ENCODE data around the gene ZNF497. TPM values are rescaled to one million over a fixed set of nuclear protein-coding genes. Genes with fewer than 3 reads are reported as not detected.

The ZNF497 gene
- total and polyA plus RNA-seq, 4 donors = 0.97 to 3.8 (median 2.4) TPM

GRCh38 chr19:58351990-58352755 lies 10.4 kb downstream of the ZNF497 start:
- H3K9ac ChIP-seq (ENCODE audit: insufficient read depth in 1 of 2, low read length in 2 of 2) = no peak overlapping the region
- no peak for ATAC-seq (ENCODE audit: insufficient read depth, low FRiP score)
- peaks cover 0 to 29% (median 2%) of the 10 kb centered on the region in 5 donors for H3K4me1 ChIP-seq (ENCODE audit: control insufficient read depth in 5 of 5, insufficient read depth in 5 of 5, low read length in 5 of 5)
- no peak overlapping the region for H3K4me3 ChIP-seq
- H3K36me3 ChIP-seq (ENCODE audit: control insufficient read depth in 4 of 4, insufficient read depth in 4 of 4, low read length in 4 of 4) = peaks cover 0 to 5% (median 0%) of the 10 kb centered on the region in 4 donors
- DNase-seq = peak in 1 of 3 donors; percentile 11
- 85 to 93% methylated on average over 23 of the region's 23 CpGs for WGBS, 2 donors
- H3K9me3 ChIP-seq (ENCODE audit: control insufficient read depth in 4 of 4, insufficient read depth in 3 of 4, low read length in 3 of 4) = peaks cover 0 to 10% (median 0%) of the 10 kb centered on the region in 4 donors
- H3K27ac ChIP-seq (ENCODE audit: low read depth in 1 of 2, low read length in 1 of 2) = no peak overlapping the region
- TF ChIP-seq CTCF (IDR thresholded peaks at IDR 0.05; ENCODE audit: control extremely low read depth, extremely low read depth) = no peak
- H3K27me3 ChIP-seq (ENCODE audit: control insufficient read depth in 3 of 3, insufficient read depth in 3 of 3, low read length in 2 of 3) = peaks cover 0 to 47% (median 39%) of the 10 kb centered on the region in 3 donors

- Histone ChIP-seq H3K27me3 (ENCODE audit: control insufficient read depth in 3 of 3, insufficient read depth in 3 of 3, low read length in 2 of 3) (peaks cover 0 to 51% (median 43%) of the 10 kb centered on the region in 3 donors), H3K4me1 (ENCODE audit: control insufficient read depth in 5 of 5, insufficient read depth in 5 of 5, low read length in 5 of 5) (peaks cover 0 to 22% (median 2%) of the 10 kb centered on the region in 5 donors), H3K9ac (ENCODE audit: insufficient read depth in 1 of 2, low read length in 2 of 2) (no peak overlapping the region), H3K36me3 (ENCODE audit: control insufficient read depth in 4 of 4, insufficient read depth in 4 of 4, low read length in 4 of 4) (peaks cover 0 to 5% (median 0%) of the 10 kb centered on the region in 4 donors), H3K27ac (ENCODE audit: low read depth in 1 of 2, low read length in 1 of 2) (no peak overlapping the region), H3K9me3 (ENCODE audit: control insufficient read depth in 4 of 4, insufficient read depth in 3 of 4, low read length in 3 of 4) (peaks cover 0 to 6% (median 0%) of the 10 kb centered on the region in 4 donors), H3K4me3 (no peak overlapping the region)
- no peak for ATAC-seq (ENCODE audit: insufficient read depth, low FRiP score)
- DNase-seq = peak in 1 of 3 donors; percentile 6
- WGBS, 2 donors = 92 to 95% methylated on average over 7 to 9 of the region's 9 CpGs
- TF ChIP-seq CTCF (IDR thresholded peaks at IDR 0.05; ENCODE audit: control extremely low read depth, extremely low read depth) = no peak
These were observed 11.0 kb downstream of the ZNF497 start for GRCh38 chr19:58351558-58351878.

GRCh38 chr19:58350871-58351557 lies 11.5 kb downstream of the ZNF497 start:
- Histone ChIP-seq H3K27ac (ENCODE audit: low read depth in 1 of 2, low read length in 1 of 2) (no peak overlapping the region), H3K4me3 (no peak overlapping the region), H3K27me3 (ENCODE audit: control insufficient read depth in 3 of 3, insufficient read depth in 3 of 3, low read length in 2 of 3) (peaks cover 0 to 50% (median 46%) of the 10 kb centered on the region in 3 donors), H3K4me1 (ENCODE audit: control insufficient read depth in 5 of 5, insufficient read depth in 5 of 5, low read length in 5 of 5) (peaks cover 0 to 17% (median 2%) of the 10 kb centered on the region in 5 donors), H3K36me3 (ENCODE audit: control insufficient read depth in 4 of 4, insufficient read depth in 4 of 4, low read length in 4 of 4) (peaks cover 0 to 5% (median 0%) of the 10 kb centered on the region in 4 donors), H3K9ac (ENCODE audit: insufficient read depth in 1 of 2, low read length in 2 of 2) (no peak overlapping the region), H3K9me3 (ENCODE audit: control insufficient read depth in 4 of 4, insufficient read depth in 3 of 4, low read length in 3 of 4) (peaks cover 0 to 2% (median 0%) of the 10 kb centered on the region in 4 donors)
- WGBS, 2 donors = 80 to 81% methylated on average over 34 of the region's 34 CpGs
- peak in 1 of 3 donors; percentile 10 for DNase-seq
- no peak for TF ChIP-seq CTCF (IDR thresholded peaks at IDR 0.05; ENCODE audit: control extremely low read depth, extremely low read depth)
- no peak for ATAC-seq (ENCODE audit: insufficient read depth, low FRiP score)
